Tibial nerve (tissue), 4 donors: Measurements from ENCODE around the gene NFAM1. TPM values are rescaled to one million over a fixed set of nuclear protein-coding genes. Genes with fewer than 3 reads are reported as not detected.

Experiments
- DNase-seq, 2 donors: peaks; one replicate each; pipeline ENCODE4 v3.0.0-alpha.2; 2019; ENCODE audit warnings: low spot score in 2 of 2
- H3K27ac ChIP-seq, 4 donors: fragments of 200-600 bp; sonication (generic) in 3 of 4; one replicate each; pipeline ENCODE4 v1.5.1; 2017 to 2019; ENCODE audit warnings: mild to moderate bottlenecking in 1 of 4
- H3K27me3 ChIP-seq, 2 donors: fragments of 200-600 bp; sonication (generic) in 1 of 2; one replicate each; pipeline versions ENCODE4 v1.5.1 to v1.6.0; 2017 to 2019
- H3K36me3 ChIP-seq, 3 donors: fragments of 200-600 bp; sonication (generic); one replicate each; pipeline ENCODE4 v1.5.1; 2018 to 2019
- H3K4me1 ChIP-seq, 4 donors: fragments of 200-600 bp; sonication (generic) in 3 of 4; one replicate each; pipeline ENCODE4 v1.5.1; 2017 to 2019
- H3K4me3 ChIP-seq, 4 donors: fragments of 200-600 bp; sonication (generic) in 3 of 4; one replicate each; pipeline ENCODE4 v1.5.1; 2017 to 2019; ENCODE audit warnings: mild to moderate bottlenecking in 1 of 4, moderate library complexity in 1 of 4
- H3K9me3 ChIP-seq, 4 donors: fragments of 200-600 bp; sonication (generic) in 3 of 4; one replicate each; pipeline ENCODE4 v1.5.1; 2017 to 2019
- EP300 ChIP-seq, 2 donors: sonication (generic); formaldehyde crosslinking; IDR thresholded peaks; one replicate each; pipeline ENCODE4 v1.6.1; 2017; ENCODE audit warnings: antibody characterized with exemption in 2 of 2, mild to moderate bottlenecking in 1 of 2
- POLR2A ChIP-seq, 2 donors: fragments of 450-650 bp; IDR thresholded peaks; one replicate each; pipeline ENCODE4 v1.6.1; 2017; ENCODE audit warnings: antibody characterized with exemption in 2 of 2, mild to moderate bottlenecking in 2 of 2, moderate library complexity in 2 of 2
- WGBS, 2 donors: methylation state at CpG; one replicate each; pipeline ENCODE4 v1.1.5; 2018; 5-methylcytosine and 5-hydroxymethylcytosine counted together
- total RNA-seq, 4 donors: library from RNA; depleted of rRNA; stranded (reverse); fragments of >200 nt; gene quantifications; one replicate each; pipeline ENCODE4 v1.1.0, GENCODE V29; 2016
- TF ChIP-seq, protein P1 (sequence below), 5 experiments: fragments of 200-600 bp in 3 of 5; fragments of 450-650 bp in 2 of 5; sonication (generic) in 3 of 5; IDR thresholded peaks; one replicate each; pipeline ENCODE4 v1.5.1; 2016 to 2019; ENCODE audit warnings: antibody characterized with exemption in 5 of 5, mild to moderate bottlenecking in 3 of 5, moderate library complexity in 2 of 5

Gene NFAM1
- total RNA-seq, 4 donors from 2014 or later, result 1.8 to 2.8 (median 2.2) TPM

DNA sequence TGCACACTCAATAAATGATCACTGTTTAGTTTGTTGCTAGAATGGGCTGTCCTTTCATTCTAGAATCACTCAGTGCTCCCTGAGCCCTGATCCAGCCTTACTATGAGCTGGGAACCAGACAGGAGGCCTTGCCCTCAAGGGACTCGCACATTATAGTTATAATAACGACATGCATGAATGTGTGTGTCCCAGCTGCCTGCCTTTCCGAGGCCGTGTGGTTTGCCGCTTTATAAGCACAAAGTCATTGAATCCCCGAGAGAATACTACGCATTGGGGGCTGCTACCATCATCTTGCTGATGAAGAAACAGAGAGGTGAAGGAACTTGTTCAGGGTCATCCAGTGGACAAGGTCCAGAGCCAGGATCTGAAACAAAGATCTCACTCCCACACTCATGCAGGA, 75.7 kb downstream of the NFAM1 start:
- no peak for TF ChIP-seq POLR2A (IDR thresholded peaks at IDR 0.05)
- TF ChIP-seq EP300 (IDR thresholded peaks at IDR 0.05), result no peak
- TF ChIP-seq, protein P1, sequence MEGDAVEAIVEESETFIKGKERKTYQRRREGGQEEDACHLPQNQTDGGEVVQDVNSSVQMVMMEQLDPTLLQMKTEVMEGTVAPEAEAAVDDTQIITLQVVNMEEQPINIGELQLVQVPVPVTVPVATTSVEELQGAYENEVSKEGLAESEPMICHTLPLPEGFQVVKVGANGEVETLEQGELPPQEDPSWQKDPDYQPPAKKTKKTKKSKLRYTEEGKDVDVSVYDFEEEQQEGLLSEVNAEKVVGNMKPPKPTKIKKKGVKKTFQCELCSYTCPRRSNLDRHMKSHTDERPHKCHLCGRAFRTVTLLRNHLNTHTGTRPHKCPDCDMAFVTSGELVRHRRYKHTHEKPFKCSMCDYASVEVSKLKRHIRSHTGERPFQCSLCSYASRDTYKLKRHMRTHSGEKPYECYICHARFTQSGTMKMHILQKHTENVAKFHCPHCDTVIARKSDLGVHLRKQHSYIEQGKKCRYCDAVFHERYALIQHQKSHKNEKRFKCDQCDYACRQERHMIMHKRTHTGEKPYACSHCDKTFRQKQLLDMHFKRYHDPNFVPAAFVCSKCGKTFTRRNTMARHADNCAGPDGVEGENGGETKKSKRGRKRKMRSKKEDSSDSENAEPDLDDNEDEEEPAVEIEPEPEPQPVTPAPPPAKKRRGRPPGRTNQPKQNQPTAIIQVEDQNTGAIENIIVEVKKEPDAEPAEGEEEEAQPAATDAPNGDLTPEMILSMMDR (IDR thresholded peaks at IDR 0.05), result no peak
- Histone ChIP-seq H3K36me3 (no peaks in the 10 kb centered on the region), H3K27me3 (no peaks in the 10 kb centered on the region), H3K27ac (no peak overlapping the region), H3K4me1 (no peaks in the 10 kb centered on the region), H3K4me3 (no peak overlapping the region), H3K9me3 (no peaks in the 10 kb centered on the region)
- DNase-seq, result no peak
- 70 to 77% methylated on average over 7 of the region's 7 CpGs for WGBS, 2 donors

DNA sequence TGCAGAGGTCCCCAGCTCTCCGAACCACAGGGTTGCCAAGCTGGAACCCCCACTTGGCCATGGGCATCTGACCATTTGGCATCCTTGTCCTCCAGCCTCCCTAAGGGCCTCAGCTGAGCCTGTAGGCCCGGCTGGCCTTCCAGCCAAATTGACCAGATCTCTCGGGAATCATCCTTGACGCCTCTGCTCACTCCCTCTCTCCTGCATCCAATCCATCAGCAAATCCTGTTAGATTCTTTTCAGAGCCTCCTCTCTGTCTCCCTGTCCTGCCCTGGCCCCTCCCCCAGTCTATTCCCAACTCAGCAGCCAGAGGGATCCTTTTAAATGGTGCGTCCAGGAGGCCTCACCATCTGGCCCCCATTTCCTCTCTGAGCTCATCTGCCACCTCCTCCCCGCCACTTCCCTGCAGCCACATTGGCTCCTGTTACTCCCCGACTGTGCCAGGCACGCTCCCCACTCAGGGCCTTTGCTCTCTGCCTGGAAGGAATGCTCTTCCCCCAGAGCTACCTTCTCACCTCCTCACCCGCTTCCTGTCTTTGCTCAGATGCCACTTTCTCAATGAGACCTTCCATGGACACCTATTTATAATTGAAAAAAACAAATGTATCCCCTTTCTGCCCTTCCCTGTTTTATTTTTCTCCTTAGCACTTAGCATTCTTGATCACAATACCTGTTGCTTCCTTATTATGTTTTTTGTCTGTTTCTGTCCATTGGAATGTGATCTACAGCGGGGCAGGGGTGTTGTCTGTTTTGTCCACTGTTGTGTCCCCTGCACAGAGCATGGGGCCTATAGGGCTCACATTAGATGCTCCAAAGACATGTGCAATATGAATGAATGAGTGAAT, 78.1 kb downstream of the NFAM1 start:
- Histone ChIP-seq H3K27ac (no peak overlapping the region), H3K36me3 (no peaks in the 10 kb centered on the region), H3K4me1 (no peaks in the 10 kb centered on the region), H3K27me3 (no peaks in the 10 kb centered on the region), H3K4me3 (no peak overlapping the region), H3K9me3 (no peaks in the 10 kb centered on the region)
- DNase-seq, result no peak
- TF ChIP-seq EP300 (IDR thresholded peaks at IDR 0.05), result no peak
- TF ChIP-seq POLR2A (IDR thresholded peaks at IDR 0.05), result no peak
- TF ChIP-seq, protein P1 (IDR thresholded peaks at IDR 0.05), result no peak
- WGBS, 2 donors, result 55 to 65% methylated on average over 9 to 10 of the region's 10 CpGs

DNA sequence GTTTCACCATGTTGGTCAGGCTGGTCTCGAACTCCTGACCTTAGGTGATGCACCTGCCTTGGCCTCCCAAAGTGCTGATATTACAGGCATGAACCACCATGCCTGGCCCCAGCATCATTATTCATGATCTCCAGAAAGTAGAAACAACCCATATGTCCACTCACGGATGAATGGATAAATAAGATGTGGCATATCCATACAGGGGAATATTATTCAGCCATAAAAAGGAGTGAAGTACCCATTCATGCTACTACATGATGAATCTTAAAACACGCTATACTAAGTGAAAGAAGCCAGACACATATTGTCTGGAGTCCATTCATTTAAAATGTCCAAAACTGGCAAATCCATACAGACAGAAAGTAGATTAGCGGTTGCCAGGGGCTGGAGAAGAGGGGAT, 81.8 kb downstream of the NFAM1 start:
- Histone ChIP-seq H3K27ac (no peak overlapping the region), H3K4me1 (no peaks in the 10 kb centered on the region), H3K9me3 (no peaks in the 10 kb centered on the region), H3K36me3 (no peaks in the 10 kb centered on the region), H3K4me3 (no peak overlapping the region), H3K27me3 (no peaks in the 10 kb centered on the region)
- WGBS, 2 donors, result 95 to 98% methylated on average over 4 of the region's 4 CpGs
- TF ChIP-seq, protein P1 (IDR thresholded peaks at IDR 0.05), result no peak
- TF ChIP-seq POLR2A (IDR thresholded peaks at IDR 0.05) (no peak), EP300 (IDR thresholded peaks at IDR 0.05) (no peak)
- no peak for DNase-seq

DNA sequence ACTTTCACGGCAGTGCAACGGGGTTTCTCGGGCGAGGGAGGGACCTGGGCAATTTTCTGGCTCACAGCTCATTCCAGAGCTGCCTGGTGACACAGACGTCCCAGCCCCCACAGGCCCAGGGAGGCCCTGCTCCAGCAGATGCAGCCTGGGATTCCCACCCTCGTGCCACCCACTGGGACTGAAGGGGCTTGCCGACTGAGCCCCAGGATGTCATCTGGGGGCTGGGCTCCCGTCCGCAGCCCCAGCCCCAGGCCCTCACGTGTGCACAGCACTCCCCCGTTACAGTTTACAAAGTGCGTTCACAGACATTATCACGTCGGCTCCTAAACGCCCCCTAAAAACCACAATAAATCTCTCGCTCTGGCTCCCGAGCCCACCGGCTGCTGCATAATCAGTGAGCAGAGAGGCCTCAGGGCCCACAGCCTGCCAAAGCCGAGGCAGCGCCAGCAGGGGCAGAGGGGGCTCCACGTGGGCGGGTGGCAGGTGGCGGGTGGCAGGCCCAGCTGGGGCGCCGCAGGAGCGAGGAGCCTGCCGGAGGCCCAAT, 84.8 kb downstream of the NFAM1 start:
- H3K9me3 ChIP-seq, result no peaks in the 10 kb centered on the region
- no peak for DNase-seq
- H3K4me1 ChIP-seq, result peaks cover 0 to 16% (median 0%) of the 10 kb centered on the region in 4 donors
- TF ChIP-seq, protein P1 (IDR thresholded peaks at IDR 0.05), result no peak
- TF ChIP-seq POLR2A (IDR thresholded peaks at IDR 0.05), result no peak
- TF ChIP-seq EP300 (IDR thresholded peaks at IDR 0.05), result no peak
- no peaks in the 10 kb centered on the region for H3K27me3 ChIP-seq
- H3K36me3 ChIP-seq, result no peaks in the 10 kb centered on the region
- no peak overlapping the region for H3K4me3 ChIP-seq
- WGBS, 2 donors, result 58 to 60% methylated on average over 23 to 26 of the region's 27 CpGs
- no peak overlapping the region for H3K27ac ChIP-seq

DNA sequence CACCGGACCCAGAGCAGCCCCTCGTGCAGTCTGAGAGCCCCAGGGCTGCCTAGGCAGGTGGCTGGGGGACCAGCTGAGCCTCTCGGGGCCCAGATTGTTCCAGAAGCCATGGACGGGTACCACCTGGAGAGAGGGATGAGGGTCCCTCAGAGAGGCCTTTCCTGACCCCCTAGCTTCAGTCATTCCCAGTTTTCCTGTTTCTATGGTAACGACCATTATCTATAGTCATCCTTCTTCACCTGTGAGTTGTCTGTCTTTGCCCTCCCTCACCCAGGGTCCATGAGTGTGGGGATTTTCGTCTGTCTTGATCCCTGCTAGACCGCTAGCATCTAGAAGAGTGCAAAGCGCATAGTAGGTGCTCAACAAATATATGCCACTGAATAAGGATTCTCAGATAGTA, 85.5 kb downstream of the NFAM1 start:
- WGBS, 2 donors, result 75 to 87% methylated on average over 8 of the region's 8 CpGs
- no peaks in the 10 kb centered on the region for H3K27me3 ChIP-seq
- H3K27ac ChIP-seq, result no peak overlapping the region
- no peak overlapping the region for H3K4me3 ChIP-seq
- DNase-seq, result no peak
- no peaks in the 10 kb centered on the region for H3K9me3 ChIP-seq
- TF ChIP-seq, protein P1 (IDR thresholded peaks at IDR 0.05), result no peak
- TF ChIP-seq POLR2A (IDR thresholded peaks at IDR 0.05) (no peak), EP300 (IDR thresholded peaks at IDR 0.05) (no peak)
- peaks cover 0 to 19% (median 0%) of the 10 kb centered on the region in 4 donors for H3K4me1 ChIP-seq
- H3K36me3 ChIP-seq, result no peaks in the 10 kb centered on the region
